ENCODE results near the gene MPP7.

DNA sequence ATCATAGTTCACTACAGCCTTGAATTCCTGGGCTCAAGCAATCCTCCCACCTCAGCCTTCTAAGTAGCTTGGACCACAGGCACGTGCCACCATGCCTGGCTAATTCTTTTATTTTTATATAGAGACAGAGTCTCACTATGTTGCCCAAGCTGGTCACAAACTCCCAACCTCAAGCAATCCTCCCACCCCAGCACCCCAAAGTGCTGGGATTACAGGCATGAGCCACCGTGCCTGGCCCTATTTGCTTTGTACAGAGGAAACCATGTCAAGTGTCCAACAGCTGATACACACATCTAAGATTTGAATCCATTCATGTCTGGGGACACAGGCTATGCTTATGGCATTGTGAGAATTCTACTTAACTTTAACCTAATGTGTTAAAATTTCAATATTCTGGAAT lies 29.9 kb upstream of the MPP7 start:
- TF ChIP-seq GATA2 (IDR thresholded peaks at IDR 0.05; ENCODE audit: low read depth, low read length) = no peak
- no peak for TF ChIP-seq GATA3 (IDR thresholded peaks at IDR 0.05; ENCODE audit: low read depth, low read length)

Measured in SH-SY5Y (cell line).